NB4 (cell line): ENCODE results near the gene PPL.

Experiments used
- CTCF ChIP-seq: IDR thresholded peaks from one replicate; pipeline ENCODE4 v1.5.1; 2012; ENCODE audit warnings: low read depth, low read length
- POLR2A ChIP-seq: IDR thresholded peaks from 2 replicates; pipeline ENCODE4 v1.6.1; 2011; ENCODE audit warnings: mild to moderate bottlenecking; ENCODE audit not compliant: insufficient read length; ENCODE audit errors: extremely low read depth

DNA sequence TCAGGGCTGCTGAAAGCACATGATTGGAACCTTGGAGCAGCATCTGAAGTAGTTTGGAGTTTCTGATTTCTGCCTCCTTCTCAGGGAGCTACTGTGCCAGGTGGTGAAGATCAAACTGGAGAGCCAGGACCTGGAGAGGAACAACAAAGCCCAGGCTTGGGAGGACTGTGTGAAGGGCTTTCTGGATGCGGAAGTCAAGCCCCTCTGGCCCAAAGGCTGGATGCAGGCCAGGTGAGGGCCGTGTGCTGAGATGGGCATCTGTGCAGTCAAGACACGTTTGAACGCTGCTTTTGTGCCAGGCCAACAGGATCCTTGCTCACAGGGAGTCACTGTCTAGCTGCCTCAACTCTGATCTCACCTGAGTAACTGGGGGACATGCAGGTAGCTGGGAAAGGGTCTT is 65.9 kb downstream of the PPL start:
- TF ChIP-seq CTCF (no peak), POLR2A (no peak)
